Measurements from ENCODE around the gene FAM20C. TPM values are rescaled to one million over a fixed set of nuclear protein-coding genes. Genes with fewer than 3 reads are reported as not detected.

Gene FAM20C
- total RNA-seq, 2 donors from 2014 or later, result 33.5 to 53.5 TPM

- DNase-seq, result no peak
- peaks cover 32% of the 10 kb centered on the region for H3K36me3 Mint-ChIP-seq (ENCODE audit: low read depth)
- no peak overlapping the region for H3K4me3 ChIP-seq (ENCODE audit: low read length)
- H3K9me3 Mint-ChIP-seq, result no peaks in the 10 kb centered on the region
- H3K27me3 Mint-ChIP-seq (ENCODE audit: insufficient read depth), result no peaks in the 10 kb centered on the region
- H3K4me1 ChIP-seq (ENCODE audit: control insufficient read depth, insufficient read depth, low read length), result no peaks in the 10 kb centered on the region
- H3K27ac ChIP-seq (ENCODE audit: low read depth, low read length), result no peak overlapping the region
- no peak overlapping the region for H3K9ac ChIP-seq (ENCODE audit: extremely low read depth, low read length, poor library complexity, severe bottlenecking)
- no peaks in the 10 kb centered on the region for H3K36me3 ChIP-seq (ENCODE audit: control insufficient read depth, insufficient read depth, low read length)
- H3K4me1 Mint-ChIP-seq, result no peaks in the 10 kb centered on the region
- no peaks in the 10 kb centered on the region for H3K27me3 ChIP-seq (ENCODE audit: control insufficient read depth, insufficient read depth, low read length, poor library complexity, severe bottlenecking)
- H3K4me3 Mint-ChIP-seq, result no peak overlapping the region
- H3K9me3 ChIP-seq (ENCODE audit: control insufficient read depth, low read length), result no peaks in the 10 kb centered on the region
- no peak overlapping the region for H3K27ac Mint-ChIP-seq
- 89 to 99% methylated on average over 12 to 19 of the region's 19 CpGs for WGBS, 2 experiments (ENCODE audit: insufficient coverage in 1 of 2, insufficient read length in 1 of 2)
- no peak for TF ChIP-seq CTCF (conservative IDR thresholded peaks at IDR 0.05)
Observed at GRCh38 chr7:211715-212058, 19.3 kb downstream of the FAM20C start.

- no peak for TF ChIP-seq CTCF (conservative IDR thresholded peaks at IDR 0.05)
- Histone ChIP-seq H3K36me3 (ENCODE audit: control insufficient read depth, insufficient read depth, low read length) (no peaks in the 10 kb centered on the region), H3K9ac (ENCODE audit: extremely low read depth, low read length, poor library complexity, severe bottlenecking) (no peak overlapping the region), H3K4me1 (ENCODE audit: control insufficient read depth, insufficient read depth, low read length) (no peaks in the 10 kb centered on the region), H3K27me3 (ENCODE audit: control insufficient read depth, insufficient read depth, low read length, poor library complexity, severe bottlenecking) (no peaks in the 10 kb centered on the region), H3K9me3 (ENCODE audit: control insufficient read depth, low read length) (no peaks in the 10 kb centered on the region), H3K27ac (ENCODE audit: low read depth, low read length) (no peak overlapping the region), H3K4me3 (ENCODE audit: low read length) (no peak overlapping the region)
- Mint-ChIP-seq H3K9me3 (no peaks in the 10 kb centered on the region), H3K4me3 (no peak overlapping the region), H3K36me3 (ENCODE audit: low read depth) (peaks cover 29% of the 10 kb centered on the region), H3K27me3 (ENCODE audit: insufficient read depth) (no peaks in the 10 kb centered on the region), H3K27ac (no peak overlapping the region), H3K4me1 (no peaks in the 10 kb centered on the region)
- DNase-seq, result no peak
- WGBS, 2 experiments (ENCODE audit: insufficient coverage in 1 of 2, insufficient read length in 1 of 2), result 88 to 92% methylated on average over 12 to 14 of the region's 14 CpGs
Observed at GRCh38 chr7:212754-213153, 20.4 kb downstream of the FAM20C start.

GRCh38 chr7:213324-213993, 21.1 kb downstream of the FAM20C start:
- TF ChIP-seq CTCF (conservative IDR thresholded peaks at IDR 0.05), result no peak
- no peaks in the 10 kb centered on the region for H3K36me3 ChIP-seq (ENCODE audit: control insufficient read depth, insufficient read depth, low read length)
- H3K36me3 Mint-ChIP-seq (ENCODE audit: low read depth), result peaks cover 24% of the 10 kb centered on the region
- H3K27ac ChIP-seq (ENCODE audit: low read depth, low read length), result no peak overlapping the region
- 92 to 95% methylated on average over 20 to 27 of the region's 27 CpGs for WGBS, 2 experiments (ENCODE audit: insufficient coverage in 1 of 2, insufficient read length in 1 of 2)
- H3K27me3 ChIP-seq (ENCODE audit: control insufficient read depth, insufficient read depth, low read length, poor library complexity, severe bottlenecking), result no peaks in the 10 kb centered on the region
- no peak overlapping the region for H3K4me3 Mint-ChIP-seq
- H3K9me3 ChIP-seq (ENCODE audit: control insufficient read depth, low read length), result no peaks in the 10 kb centered on the region
- no peak overlapping the region for H3K4me3 ChIP-seq (ENCODE audit: low read length)
- no peak for DNase-seq
- H3K4me1 ChIP-seq (ENCODE audit: control insufficient read depth, insufficient read depth, low read length), result no peaks in the 10 kb centered on the region
- no peaks in the 10 kb centered on the region for H3K9me3 Mint-ChIP-seq
- no peaks in the 10 kb centered on the region for H3K4me1 Mint-ChIP-seq
- no peaks in the 10 kb centered on the region for H3K27me3 Mint-ChIP-seq (ENCODE audit: insufficient read depth)
- H3K9ac ChIP-seq (ENCODE audit: extremely low read depth, low read length, poor library complexity, severe bottlenecking), result no peak overlapping the region
- H3K27ac Mint-ChIP-seq, result peak overlapping the region; percentile 68

Data from endodermal cell (in vitro differentiated cells).